ENCODE results near the gene PRR3. TPM values are rescaled to one million over a fixed set of nuclear protein-coding genes. Genes with fewer than 3 reads are reported as not detected.

PRR3 gene
- total RNA-seq, 2 donors from 2014 or later = 8.6 to 11.7 TPM

DNA sequence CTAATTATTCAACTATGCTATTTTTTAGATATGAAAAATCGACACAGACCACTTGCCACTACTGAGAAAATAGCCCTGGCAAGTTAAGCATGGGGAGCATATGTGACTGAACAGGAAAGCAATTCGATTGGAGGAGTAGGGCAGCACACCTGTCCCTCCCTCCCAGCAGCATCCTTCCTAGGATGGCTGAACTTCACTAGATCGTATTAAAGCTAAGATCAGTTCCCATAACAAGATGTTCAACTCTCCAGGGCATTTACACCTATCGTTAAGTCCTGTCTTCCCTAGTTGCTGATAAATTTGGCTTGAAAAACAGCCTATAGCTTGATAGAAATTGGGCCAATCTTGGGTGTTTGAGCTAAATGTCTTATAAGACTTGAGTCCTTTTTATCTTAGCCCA lies 53.0 kb downstream of the PRR3 start:
- TF ChIP-seq POLR2A (IDR thresholded peaks at IDR 0.05) (no peak), POLR2AphosphoS5 (IDR thresholded peaks at IDR 0.05) (no peak)
- TF ChIP-seq, protein P1, sequence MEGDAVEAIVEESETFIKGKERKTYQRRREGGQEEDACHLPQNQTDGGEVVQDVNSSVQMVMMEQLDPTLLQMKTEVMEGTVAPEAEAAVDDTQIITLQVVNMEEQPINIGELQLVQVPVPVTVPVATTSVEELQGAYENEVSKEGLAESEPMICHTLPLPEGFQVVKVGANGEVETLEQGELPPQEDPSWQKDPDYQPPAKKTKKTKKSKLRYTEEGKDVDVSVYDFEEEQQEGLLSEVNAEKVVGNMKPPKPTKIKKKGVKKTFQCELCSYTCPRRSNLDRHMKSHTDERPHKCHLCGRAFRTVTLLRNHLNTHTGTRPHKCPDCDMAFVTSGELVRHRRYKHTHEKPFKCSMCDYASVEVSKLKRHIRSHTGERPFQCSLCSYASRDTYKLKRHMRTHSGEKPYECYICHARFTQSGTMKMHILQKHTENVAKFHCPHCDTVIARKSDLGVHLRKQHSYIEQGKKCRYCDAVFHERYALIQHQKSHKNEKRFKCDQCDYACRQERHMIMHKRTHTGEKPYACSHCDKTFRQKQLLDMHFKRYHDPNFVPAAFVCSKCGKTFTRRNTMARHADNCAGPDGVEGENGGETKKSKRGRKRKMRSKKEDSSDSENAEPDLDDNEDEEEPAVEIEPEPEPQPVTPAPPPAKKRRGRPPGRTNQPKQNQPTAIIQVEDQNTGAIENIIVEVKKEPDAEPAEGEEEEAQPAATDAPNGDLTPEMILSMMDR (IDR thresholded peaks at IDR 0.05) = no peak
- no peak overlapping the region for H3K4me3 ChIP-seq
- H3K4me1 ChIP-seq (replicated peaks) = peaks cover 5% of the 10 kb centered on the region
- peaks cover 11 to 14% of the 10 kb centered on the region in 2 donors for H3K36me3 ChIP-seq
- H3K27ac ChIP-seq = no peak overlapping the region
- DNase-seq (ENCODE audit: low spot score) = no peak
- no peaks in the 10 kb centered on the region for H3K27me3 ChIP-seq (replicated peaks; ENCODE audit: insufficient read depth)
- 81% methylated on average over 4 of the region's 4 CpGs for WGBS
- H3K9me3 ChIP-seq = no peaks in the 10 kb centered on the region
- intact Hi-C loops (cut with DNase I) = no loop called here

DNA sequence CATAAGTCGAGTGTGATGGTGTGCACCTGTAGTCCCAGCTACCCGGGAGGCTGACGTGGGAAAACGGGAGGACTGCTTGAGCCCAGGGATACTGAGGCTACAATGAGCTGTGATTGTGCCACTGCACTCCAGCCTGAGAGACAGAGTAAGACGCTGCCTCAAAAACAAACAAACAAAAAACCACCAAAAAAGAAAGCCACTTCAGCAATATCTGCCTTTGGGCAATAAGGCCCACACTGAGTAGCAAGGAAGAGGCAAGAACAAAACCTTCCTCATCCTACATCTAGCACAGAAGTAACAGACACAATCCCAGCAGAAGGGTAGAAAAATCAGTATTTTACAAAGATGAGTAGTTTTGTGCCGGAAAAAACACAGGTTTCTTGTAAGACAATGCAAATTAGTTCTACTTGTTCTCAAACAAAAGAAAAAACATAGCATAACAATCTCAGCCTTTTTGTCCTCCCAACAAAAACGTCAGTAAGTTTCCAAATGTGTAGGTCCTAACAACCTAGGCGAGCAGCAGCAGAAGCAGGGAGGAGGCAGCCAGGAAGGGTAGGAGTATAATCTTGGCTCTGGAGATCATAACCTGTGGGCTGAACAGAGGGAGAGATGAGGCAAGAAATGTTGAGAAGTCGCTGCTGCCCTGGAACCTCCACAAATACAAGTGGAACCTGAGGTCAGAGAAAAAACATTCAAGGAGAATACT lies 54.2 kb downstream of the PRR3 start:
- Histone ChIP-seq H3K27ac (no peak overlapping the region), H3K4me3 (no peak overlapping the region), H3K4me1 (replicated peaks) (peaks cover 5% of the 10 kb centered on the region), H3K9me3 (no peaks in the 10 kb centered on the region), H3K36me3 (peaks cover 4 to 7% of the 10 kb centered on the region in 2 donors), H3K27me3 (replicated peaks; ENCODE audit: insufficient read depth) (no peaks in the 10 kb centered on the region)
- TF ChIP-seq POLR2A (IDR thresholded peaks at IDR 0.05) = no peak
- no peak for TF ChIP-seq POLR2AphosphoS5 (IDR thresholded peaks at IDR 0.05)
- TF ChIP-seq, protein P1 (IDR thresholded peaks at IDR 0.05) = no peak
- intact Hi-C loops (cut with DNase I) = no loop called here
- no peak for DNase-seq (ENCODE audit: low spot score)
- WGBS = 70% methylated on average over 9 of the region's 9 CpGs

DNA sequence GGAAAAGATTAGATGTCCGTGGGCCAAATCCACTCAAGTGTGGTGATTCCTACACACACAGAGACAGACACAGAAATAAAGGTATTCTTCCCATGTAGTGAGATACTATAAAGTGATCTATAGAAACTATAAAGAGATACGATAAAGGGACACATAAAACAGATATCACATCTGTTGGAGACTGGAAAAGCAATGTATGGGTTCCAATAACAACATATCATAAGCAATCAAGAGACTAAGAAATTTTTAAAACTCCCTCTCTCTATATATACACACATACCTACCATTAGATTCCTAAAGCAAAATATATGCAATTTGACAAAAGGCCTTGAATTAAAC lies 54.7 kb downstream of the PRR3 start:
- DNase-seq (ENCODE audit: low spot score) = no peak
- Histone ChIP-seq H3K4me3 (no peak overlapping the region), H3K27me3 (replicated peaks; ENCODE audit: insufficient read depth) (no peaks in the 10 kb centered on the region), H3K27ac (no peak overlapping the region), H3K4me1 (replicated peaks) (peaks cover 5% of the 10 kb centered on the region), H3K36me3 (peaks cover 6 to 8% of the 10 kb centered on the region in 2 donors), H3K9me3 (no peaks in the 10 kb centered on the region)
- WGBS = 72% methylated on average over 2 of the region's 2 CpGs
- TF ChIP-seq POLR2A (IDR thresholded peaks at IDR 0.05) (no peak), POLR2AphosphoS5 (IDR thresholded peaks at IDR 0.05) (no peak)
- TF ChIP-seq, protein P1 (IDR thresholded peaks at IDR 0.05) = no peak
- intact Hi-C loops (cut with DNase I) = no loop called here

DNA sequence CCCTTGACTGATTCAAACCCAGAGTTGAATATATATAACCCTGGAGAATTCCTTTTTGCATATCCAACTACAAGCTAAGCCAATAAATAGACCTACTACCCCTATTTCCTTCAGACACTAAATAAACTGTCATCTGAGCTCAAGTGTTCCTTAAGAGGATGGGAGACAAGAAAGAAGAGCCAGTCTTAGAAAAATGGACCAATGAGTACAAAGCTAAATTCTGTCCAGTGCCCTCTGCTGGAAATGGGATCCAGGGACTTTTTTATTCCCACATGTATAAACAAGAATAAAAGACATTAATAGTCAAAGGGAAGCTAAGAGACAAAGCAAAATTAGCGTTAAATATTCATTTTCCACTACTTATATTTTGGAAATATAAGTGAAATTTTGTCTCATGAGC lies 55.1 kb downstream of the PRR3 start:
- Histone ChIP-seq H3K4me1 (replicated peaks) (peaks cover 5% of the 10 kb centered on the region), H3K27ac (peak overlapping the region; percentile 95 to 99), H3K27me3 (replicated peaks; ENCODE audit: insufficient read depth) (no peaks in the 10 kb centered on the region), H3K4me3 (no peak overlapping the region), H3K9me3 (no peaks in the 10 kb centered on the region), H3K36me3 (peaks cover 6 to 8% of the 10 kb centered on the region in 2 donors)
- no peak for DNase-seq (ENCODE audit: low spot score)
- 45% methylated on average over 1 of the region's 1 CpG for WGBS
- TF ChIP-seq POLR2A (IDR thresholded peaks at IDR 0.05) = no peak
- TF ChIP-seq, protein P1 (IDR thresholded peaks at IDR 0.05) = peak in 2 of 4 experiments; percentile 22 to 40
- intact Hi-C loops (cut with DNase I) = no loop called here

DNA sequence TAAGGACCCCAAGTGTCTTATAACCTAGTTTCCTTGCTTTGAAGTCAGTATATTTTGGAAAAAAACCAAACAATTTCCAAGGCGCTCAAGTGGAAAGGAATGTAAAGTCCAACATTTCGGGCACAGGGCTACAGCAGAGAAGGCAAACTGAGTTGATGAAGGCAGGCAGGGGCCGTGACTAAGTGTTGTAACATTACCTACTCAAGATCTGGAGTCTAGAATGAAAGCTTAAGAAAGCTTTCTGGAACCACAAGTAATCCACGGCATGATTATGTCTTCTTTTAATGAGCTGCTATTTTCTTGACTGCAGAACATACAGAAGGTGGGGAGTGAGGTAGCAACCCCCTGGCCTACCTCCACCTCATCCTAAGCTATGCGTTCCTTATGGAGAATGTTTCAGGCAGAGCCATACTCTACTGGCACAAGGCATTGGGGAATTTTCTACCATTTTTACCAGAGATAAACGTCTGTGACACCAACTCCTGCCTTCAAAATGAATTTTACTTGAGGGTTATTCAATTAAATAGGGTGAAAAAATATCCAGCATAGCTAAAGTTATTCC lies 55.7 kb downstream of the PRR3 start:
- intact Hi-C loops (cut with DNase I) = no loop called here
- DNase-seq (ENCODE audit: low spot score) = no peak
- Histone ChIP-seq H3K27ac (peak overlapping the region; percentile 95 to 99), H3K36me3 (peaks cover 6 to 8% of the 10 kb centered on the region in 2 donors), H3K4me3 (no peak overlapping the region), H3K9me3 (no peaks in the 10 kb centered on the region), H3K27me3 (replicated peaks; ENCODE audit: insufficient read depth) (no peaks in the 10 kb centered on the region), H3K4me1 (replicated peaks) (peaks cover 5% of the 10 kb centered on the region)
- TF ChIP-seq POLR2A (IDR thresholded peaks at IDR 0.05) (no peak), POLR2AphosphoS5 (IDR thresholded peaks at IDR 0.05) (no peak)
- TF ChIP-seq, protein P1 (IDR thresholded peaks at IDR 0.05) = no peak
- WGBS = 33% methylated on average over 6 of the region's 6 CpGs
